Endothelial cell (in vitro differentiated cells): ENCODE results near the gene FAM200B. TPM values are rescaled to one million over a fixed set of nuclear protein-coding genes. Genes with fewer than 3 reads are reported as not detected.

Source experiments
- DNase-seq: peaks from one replicate; pipeline ENCODE4 v3.0.0; 2021; ENCODE audit warnings: low spot score
- H3K27ac Mint-ChIP-seq: one replicate; pipeline ENCODE4 v1.8.0; 2021; ENCODE audit warnings: mixed read lengths, inconsistent platforms; ENCODE audit not compliant: unreplicated experiment
- H3K27me3 Mint-ChIP-seq: one replicate; pipeline ENCODE4 v1.8.0; 2021; ENCODE audit warnings: mild to moderate bottlenecking, moderate library complexity, mixed read lengths, inconsistent platforms; ENCODE audit not compliant: unreplicated experiment
- H3K36me3 Mint-ChIP-seq: one replicate; pipeline ENCODE4 v1.8.0; 2021; ENCODE audit warnings: mild to moderate bottlenecking, low read depth, mixed read lengths, inconsistent platforms; ENCODE audit not compliant: unreplicated experiment
- H3K4me1 Mint-ChIP-seq: one replicate; pipeline ENCODE4 v1.8.0; 2021; ENCODE audit warnings: mild to moderate bottlenecking, mixed read lengths, inconsistent platforms; ENCODE audit not compliant: unreplicated experiment
- H3K4me3 Mint-ChIP-seq: one replicate; pipeline ENCODE4 v1.8.0; 2021; ENCODE audit warnings: mild to moderate bottlenecking, mixed read lengths, inconsistent platforms; ENCODE audit not compliant: unreplicated experiment
- H3K9me3 Mint-ChIP-seq: one replicate; pipeline ENCODE4 v1.8.0; 2021; ENCODE audit warnings: mixed read lengths, inconsistent platforms; ENCODE audit not compliant: unreplicated experiment
- CTCF ChIP-seq: fragments of 200-600 bp; sonication (generic); IDR thresholded peaks from one replicate; pipeline ENCODE4 v1.5.0; 2021; ENCODE audit warnings: antibody characterized with exemption; ENCODE audit not compliant: unreplicated experiment
- total RNA-seq: library from RNA; stranded (reverse); fragmentation: NEBNext Ultra II Directional; extraction: Animal tissue kit (Norgen Biotek cat#: 25700); gene quantifications from one replicate; pipeline ENCODE4 v1.2.1, GENCODE V29; 2021; ENCODE audit not compliant: unreplicated experiment

The FAM200B gene
- total RNA-seq, 1 donor from 2014 or later = 22.8 TPM

- H3K4me1 Mint-ChIP-seq = peaks cover 7% of the 10 kb centered on the region
- H3K27me3 Mint-ChIP-seq = no peaks in the 10 kb centered on the region
Observed at GRCh38 chr4:15736514-15737050, 55.0 kb downstream of the FAM200B start.

GRCh38 chr4:15737255-15737654 is 55.6 kb downstream of the FAM200B start:
- peaks cover 5% of the 10 kb centered on the region for H3K36me3 Mint-ChIP-seq
- TF ChIP-seq CTCF = no peak
- no peaks in the 10 kb centered on the region for H3K9me3 Mint-ChIP-seq
- no peak overlapping the region for H3K27ac Mint-ChIP-seq
- peaks cover 8% of the 10 kb centered on the region for H3K4me1 Mint-ChIP-seq
- DNase-seq = no peak
- no peaks in the 10 kb centered on the region for H3K27me3 Mint-ChIP-seq
- H3K4me3 Mint-ChIP-seq = no peak overlapping the region

More at GRCh38 chr4:15736514-15737050, 55.0 kb downstream of the FAM200B start:
- Mint-ChIP-seq H3K4me3 (no peak overlapping the region), H3K27ac (no peak overlapping the region), H3K9me3 (no peaks in the 10 kb centered on the region), H3K36me3 (peaks cover 3% of the 10 kb centered on the region)
- no peak for DNase-seq
- TF ChIP-seq CTCF = no peak

- DNase-seq = no peak
Observed at GRCh38 chr4:15738877-15739276, 57.2 kb downstream of the FAM200B start.

More at GRCh38 chr4:15738877-15739276, 57.2 kb downstream of the FAM200B start:
- no peak overlapping the region for H3K27ac Mint-ChIP-seq
- no peak overlapping the region for H3K4me3 Mint-ChIP-seq
- no peaks in the 10 kb centered on the region for H3K27me3 Mint-ChIP-seq
- peaks cover 3% of the 10 kb centered on the region for H3K9me3 Mint-ChIP-seq
- peaks cover 9% of the 10 kb centered on the region for H3K36me3 Mint-ChIP-seq
- no peak for TF ChIP-seq CTCF
- H3K4me1 Mint-ChIP-seq = peaks cover 15% of the 10 kb centered on the region

Other genes starting within 250 kb of the FAM200B start
- gene CC2D2A, start 211.9 kb upstream of the FAM200B start, total RNA-seq = 43.0 TPM
- gene FBXL5, start 26.5 kb upstream of the FAM200B start, total RNA-seq = 60.6 TPM
- gene BST1, start 21.2 kb downstream of the FAM200B start, total RNA-seq = 12.6 TPM
- 0.15 TPM for gene CD38, start 96.5 kb downstream of the FAM200B start, total RNA-seq